ENCODE measurements around the gene HSD17B1. TPM values are rescaled to one million over a fixed set of nuclear protein-coding genes. Genes with fewer than 3 reads are reported as not detected.

Gene HSD17B1
- total RNA-seq, 2 donors from 2014 or later, result 0.14 to 2.8 TPM

GRCh38 chr17:42590886-42591285, 38.2 kb downstream of the HSD17B1 start:
- H3K27ac ChIP-seq, result no peak overlapping the region
- H3K4me1 ChIP-seq (ENCODE audit: control insufficient read depth in 1 of 2, low read depth in 2 of 2), result no peaks in the 10 kb centered on the region
- no peak overlapping the region for H3K4me3 ChIP-seq
- H3K27me3 ChIP-seq (replicated peaks; ENCODE audit: insufficient read depth), result no peaks in the 10 kb centered on the region
- peaks cover 44% of the 10 kb centered on the region for H3K36me3 ChIP-seq
- DNase-seq (ENCODE audit: low spot score) (no peak), ATAC-seq (ENCODE audit: insufficient number of reproducible peaks, low FRiP score, low read depth) (no peak)
- no peak for TF ChIP-seq CTCF (IDR thresholded peaks at IDR 0.05)
- H3K9me3 ChIP-seq, result no peaks in the 10 kb centered on the region

- DNase-seq (ENCODE audit: low spot score), result no peak
- Histone ChIP-seq H3K36me3 (peaks cover 42% of the 10 kb centered on the region), H3K4me3 (no peak overlapping the region), H3K4me1 (ENCODE audit: control insufficient read depth in 1 of 2, low read depth in 2 of 2) (no peaks in the 10 kb centered on the region), H3K27ac (no peak overlapping the region), H3K27me3 (replicated peaks; ENCODE audit: insufficient read depth) (no peaks in the 10 kb centered on the region), H3K9me3 (no peaks in the 10 kb centered on the region)
- no peak for ATAC-seq (ENCODE audit: insufficient number of reproducible peaks, low FRiP score, low read depth)
- no peak for TF ChIP-seq CTCF (IDR thresholded peaks at IDR 0.05)
Observed at GRCh38 chr17:42591411-42591810, 38.7 kb downstream of the HSD17B1 start.

- Histone ChIP-seq H3K4me3 (no peak overlapping the region), H3K36me3 (peaks cover 15% of the 10 kb centered on the region), H3K27ac (no peak overlapping the region), H3K4me1 (ENCODE audit: control insufficient read depth in 1 of 2, low read depth in 2 of 2) (peaks cover 0 to 8% of the 10 kb centered on the region in 2 donors), H3K9me3 (no peaks in the 10 kb centered on the region), H3K27me3 (replicated peaks; ENCODE audit: insufficient read depth) (no peaks in the 10 kb centered on the region)
- ATAC-seq (ENCODE audit: insufficient number of reproducible peaks, low FRiP score, low read depth) (no peak), DNase-seq (ENCODE audit: low spot score) (no peak)
- TF ChIP-seq CTCF (IDR thresholded peaks at IDR 0.05), result no peak
Observed at GRCh38 chr17:42596386-42596785, 43.7 kb downstream of the HSD17B1 start.

GRCh38 chr17:42598905-42599304, 46.2 kb downstream of the HSD17B1 start:
- Histone ChIP-seq H3K4me3 (no peak overlapping the region), H3K36me3 (peaks cover 6% of the 10 kb centered on the region), H3K27me3 (replicated peaks; ENCODE audit: insufficient read depth) (no peaks in the 10 kb centered on the region), H3K4me1 (ENCODE audit: control insufficient read depth in 1 of 2, low read depth in 2 of 2) (peaks cover 0 to 8% of the 10 kb centered on the region in 2 donors), H3K9me3 (no peaks in the 10 kb centered on the region), H3K27ac (no peak overlapping the region)
- ATAC-seq (ENCODE audit: insufficient number of reproducible peaks, low FRiP score, low read depth), result no peak
- TF ChIP-seq CTCF (IDR thresholded peaks at IDR 0.05), result no peak
- DNase-seq (ENCODE audit: low spot score), result no peak

- peaks cover 18 to 45% of the 10 kb centered on the region in 2 donors for H3K4me1 ChIP-seq (ENCODE audit: control insufficient read depth in 1 of 2, low read depth in 2 of 2)
- no peak for TF ChIP-seq CTCF (IDR thresholded peaks at IDR 0.05)
- DNase-seq (ENCODE audit: low spot score) (no peak), ATAC-seq (ENCODE audit: insufficient number of reproducible peaks, low FRiP score, low read depth) (no peak)
- no peak overlapping the region for H3K27ac ChIP-seq
- peaks cover 2% of the 10 kb centered on the region for H3K36me3 ChIP-seq
- no peak overlapping the region for H3K4me3 ChIP-seq
- no peaks in the 10 kb centered on the region for H3K9me3 ChIP-seq
- no peaks in the 10 kb centered on the region for H3K27me3 ChIP-seq (replicated peaks; ENCODE audit: insufficient read depth)
Observed at GRCh38 chr17:42603318-42603717, 50.6 kb downstream of the HSD17B1 start.

Other genes starting within 250 kb of the HSD17B1 start
- gene STAT3, start 164.5 kb upstream of the HSD17B1 start, total RNA-seq, result 100 to 1,000 TPM; 217 to 360 TPM
- 100 to 1,000 TPM; 579 to 938 TPM for gene CAVIN1, start 129.7 kb upstream of the HSD17B1 start, total RNA-seq
- 10 to 100 TPM; 63.2 to 95.6 TPM for gene ATP6V0A1, start 94.0 kb upstream of the HSD17B1 start, total RNA-seq
- 100 to 1,000 TPM in 1 of 2 donors, 10 to 100 TPM in 1; 86.7 to 130 TPM for gene NAGLU, start 16.7 kb upstream of the HSD17B1 start, total RNA-seq
- 10 to 100 TPM; 20.8 to 21.1 TPM for gene COASY, start 9.2 kb downstream of the HSD17B1 start, total RNA-seq
- gene MLX, start 14.2 kb downstream of the HSD17B1 start, total RNA-seq, result 10 to 100 TPM; 31.5 to 41.2 TPM
- gene PSMC3IP, start 24.8 kb downstream of the HSD17B1 start, total RNA-seq, result 1 to 10 TPM in 1 of 2 donors, not detected in 1; 6.6 TPM
- 10 to 100 TPM; 49.0 to 60.4 TPM for gene RETREG3, start 56.5 kb downstream of the HSD17B1 start, total RNA-seq
- 10 to 100 TPM; 26.7 to 47.0 TPM for gene TUBG1, start 56.8 kb downstream of the HSD17B1 start, total RNA-seq
- 10 to 100 TPM; 47.2 to 49.0 TPM for gene TUBG2, start 106.4 kb downstream of the HSD17B1 start, total RNA-seq
- 10 to 100 TPM; 54.8 to 59.2 TPM for gene PLEKHH3, start 124.1 kb downstream of the HSD17B1 start, total RNA-seq
- gene CCR10, start 128.9 kb downstream of the HSD17B1 start, total RNA-seq, result 1 to 10 TPM; 3.2 to 3.4 TPM
- gene CNTNAP1, start 129.6 kb downstream of the HSD17B1 start, total RNA-seq, result 10 to 100 TPM in 1 of 2 donors, 1 to 10 TPM in 1; 9.1 to 19.6 TPM
- 10 to 100 TPM; 66.3 to 75.2 TPM for gene EZH1, start 192.1 kb downstream of the HSD17B1 start, total RNA-seq
- 10 to 100 TPM; 11.0 to 32.3 TPM for gene RAMP2, start 208.3 kb downstream of the HSD17B1 start, total RNA-seq
- 10 to 100 TPM; 18.5 to 24.2 TPM for gene VPS25, start 220.5 kb downstream of the HSD17B1 start, total RNA-seq
- gene WNK4, start 227.7 kb downstream of the HSD17B1 start, total RNA-seq, result not detected
- 10 to 100 TPM; 34.3 to 36.1 TPM for gene COA3, start 245.8 kb downstream of the HSD17B1 start, total RNA-seq
- gene CNTD1, start 245.9 kb downstream of the HSD17B1 start, total RNA-seq, result not detected

All from thoracic aorta (tissue), 2 donors.